ENCODE results near the gene GLI1.
"Not testable (repeated sequence)": the region's sequence is repeated elsewhere in the genome, so short reads cannot be mapped to it uniquely, and the experiment has no call there.

GLI1 gene

DNA sequence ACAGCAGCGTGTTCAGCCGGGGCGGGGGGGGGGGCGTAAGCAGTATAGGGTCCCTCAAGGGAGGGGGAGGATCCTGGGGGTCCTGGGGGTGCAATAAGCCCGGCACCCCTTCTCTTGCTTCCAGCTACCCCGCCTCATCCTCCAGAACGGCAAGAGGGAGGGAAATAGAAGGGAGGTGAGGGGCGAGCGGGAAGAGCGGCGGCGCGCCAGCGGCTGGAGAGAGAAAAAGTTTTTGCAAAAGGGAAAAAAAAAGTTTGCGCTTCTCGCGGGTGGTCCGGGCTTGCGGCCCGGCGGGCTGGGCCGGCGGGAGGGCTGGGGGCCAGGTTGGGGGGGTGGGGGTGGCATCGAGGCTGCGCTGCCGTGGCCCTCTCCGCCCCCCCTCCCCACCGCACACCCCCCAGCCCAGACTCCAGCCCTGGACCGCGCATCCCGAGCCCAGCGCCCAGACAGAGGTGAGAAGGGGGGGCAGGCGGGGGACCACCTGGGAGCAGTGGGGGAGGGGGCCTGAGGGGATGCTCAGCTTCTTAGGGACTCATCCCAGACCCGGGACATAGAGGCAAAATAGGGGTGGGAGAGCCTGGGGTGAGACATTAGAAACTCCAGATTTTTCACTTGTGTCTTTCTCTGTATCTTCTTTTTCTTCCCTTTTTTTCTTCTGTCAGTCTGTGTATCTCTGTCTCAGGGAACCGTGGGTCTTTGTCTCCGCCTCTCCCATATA, at the start of gene GLI1:
Gene GLI1 (plus strand): TSS at position 36 of the 718 bp plus-strand sequence. CDS start 3,907 bp downstream, outside the sequence.
- DNase-seq (ENCODE audit: low spot score) = no peak

DNA sequence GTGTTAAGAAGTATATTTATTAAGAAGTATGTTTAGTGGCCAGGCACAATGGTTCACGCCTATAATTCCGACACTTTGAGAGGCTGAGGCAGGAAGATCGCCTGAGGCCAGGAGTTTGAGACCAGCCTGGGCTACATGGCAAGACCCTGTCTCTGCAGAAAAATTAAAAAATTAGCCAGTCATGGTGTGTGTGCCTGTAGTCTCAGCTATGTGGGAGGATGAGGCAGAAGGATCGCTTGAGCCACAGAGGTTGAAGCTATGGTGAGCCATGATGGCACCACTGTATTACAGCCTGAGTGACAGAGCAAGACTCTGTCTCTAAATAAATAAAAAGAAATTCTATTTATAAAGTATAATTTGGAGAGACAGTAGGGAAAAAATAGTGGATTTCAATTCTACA, 49.1 kb upstream of the GLI1 start:
- DNase-seq (ENCODE audit: low spot score) = no peak

DNA sequence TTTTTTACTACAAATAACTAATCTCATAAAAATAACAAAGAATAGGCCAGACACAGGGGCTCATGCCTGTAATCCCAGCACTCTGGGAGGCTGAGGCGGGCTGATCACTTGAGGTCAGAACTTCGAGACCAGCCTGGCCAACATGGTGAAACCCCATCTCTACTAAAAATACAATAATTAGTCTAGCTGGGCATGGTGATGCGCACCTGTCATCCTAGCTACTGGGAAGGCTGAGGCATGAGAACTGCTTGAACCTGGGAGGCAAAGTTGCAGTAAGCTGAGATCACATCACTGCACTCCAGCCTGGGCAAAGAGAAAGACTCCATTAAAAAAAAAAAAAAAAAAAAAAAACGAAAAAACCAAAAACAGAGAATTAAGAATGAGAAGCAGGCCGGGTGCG, 45.4 kb upstream of the GLI1 start:
- DNase-seq (ENCODE audit: low spot score) = not testable (repeated sequence)

DNA sequence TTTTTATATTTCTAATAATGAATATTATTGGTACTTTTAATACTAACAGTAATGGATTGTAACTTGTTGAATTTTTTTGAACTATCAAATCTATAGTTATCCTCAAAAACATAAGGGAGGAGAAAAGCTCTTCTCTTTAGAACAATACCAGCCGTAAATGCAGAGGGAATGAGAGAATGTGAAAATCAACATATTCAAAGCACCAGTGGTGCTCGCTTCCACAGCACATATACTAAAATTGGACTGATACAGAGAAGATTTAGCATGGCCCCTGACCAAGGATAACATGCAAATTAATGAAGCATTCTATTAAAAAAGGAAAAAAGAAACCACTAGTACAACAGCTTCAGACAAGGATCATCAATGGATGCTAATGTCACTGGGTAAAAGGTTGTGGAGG, 44.5 kb upstream of the GLI1 start:
- DNase-seq (ENCODE audit: low spot score) = no peak

DNA sequence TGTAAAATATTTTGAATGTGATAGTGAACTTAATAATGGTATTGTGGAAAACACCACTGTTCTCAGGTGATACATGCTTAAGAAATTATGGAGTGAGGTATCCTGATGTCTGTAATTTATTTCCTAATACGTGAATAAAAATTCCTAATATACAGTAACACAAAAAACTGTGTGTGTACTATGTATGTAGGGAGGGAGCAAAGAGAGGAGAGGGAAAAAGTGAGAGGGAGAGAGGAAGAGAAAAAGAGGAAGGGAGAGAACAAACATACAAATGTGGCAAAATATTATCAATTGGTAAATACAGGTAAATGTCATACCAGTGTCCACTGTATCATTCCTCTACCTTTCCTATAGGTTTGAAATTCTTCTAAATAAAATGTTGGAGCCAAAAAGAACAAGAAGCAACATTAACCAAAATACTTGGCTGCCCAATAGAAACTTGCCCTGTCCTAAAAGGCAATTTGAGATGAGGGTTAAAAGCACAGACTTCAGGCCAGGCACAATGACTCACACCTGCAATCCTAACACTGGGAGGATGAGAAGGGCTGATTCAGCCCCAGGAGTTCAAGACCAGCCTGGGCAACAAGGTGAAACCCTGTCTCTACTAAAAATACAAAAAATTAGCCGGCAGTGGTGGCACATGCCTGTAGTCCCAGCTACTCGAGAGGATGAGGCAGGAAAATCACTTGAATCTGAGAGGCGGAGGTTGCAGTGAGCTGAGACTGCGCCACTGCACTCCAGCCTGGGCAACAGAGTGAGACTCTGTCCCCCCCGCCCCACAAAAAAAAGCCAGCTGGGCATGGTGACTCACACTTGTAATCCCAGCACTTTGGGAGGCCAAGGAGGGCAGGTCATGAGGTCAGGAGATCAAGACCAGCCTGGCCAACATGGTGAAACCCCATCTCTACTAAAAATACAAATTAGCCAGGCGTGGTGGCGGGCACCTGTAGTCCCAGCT, 43.3 kb upstream of the GLI1 start:
- no peak for DNase-seq (ENCODE audit: low spot score)

DNA sequence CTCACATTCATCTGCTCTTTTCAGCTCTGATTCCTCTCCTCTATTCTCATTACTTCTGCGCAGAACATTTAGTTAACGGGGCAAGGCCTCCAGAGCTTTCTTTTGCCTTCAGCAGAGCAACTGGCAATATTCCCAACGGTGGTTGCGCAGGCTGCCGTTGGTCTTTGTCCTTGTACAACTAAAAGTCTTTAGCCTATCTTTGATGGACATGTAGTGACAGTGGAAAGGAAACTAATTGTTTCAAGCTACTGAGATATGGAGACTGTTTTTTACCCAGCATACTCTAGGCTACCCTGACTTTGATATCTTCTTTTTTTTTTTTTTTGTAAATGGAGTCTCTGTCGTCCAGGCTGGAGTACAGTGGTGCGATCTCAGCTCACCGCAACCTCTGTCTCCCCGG, 41.3 kb upstream of the GLI1 start:
- DNase-seq (ENCODE audit: low spot score) = no peak

DNA sequence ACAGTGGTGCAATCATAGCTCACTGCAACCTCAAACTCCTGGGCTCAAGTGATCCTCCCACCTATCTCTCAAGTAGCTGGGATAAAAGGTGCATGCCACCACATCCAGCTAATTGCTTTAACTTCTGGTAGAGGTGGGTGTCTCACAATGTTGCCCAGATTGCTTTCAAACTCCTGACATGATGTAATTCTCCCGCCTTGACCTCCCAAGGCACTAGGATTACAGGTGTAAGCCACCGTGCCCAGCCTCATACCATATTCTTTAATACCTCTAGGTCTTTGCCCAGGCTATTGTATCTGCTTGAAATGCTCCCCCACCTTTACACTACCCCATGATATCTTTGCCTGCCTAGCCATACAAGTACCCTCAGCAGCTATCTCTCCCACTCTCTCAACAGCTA, 40.1 kb upstream of the GLI1 start:
- no peak for DNase-seq (ENCODE audit: low spot score)

DNA sequence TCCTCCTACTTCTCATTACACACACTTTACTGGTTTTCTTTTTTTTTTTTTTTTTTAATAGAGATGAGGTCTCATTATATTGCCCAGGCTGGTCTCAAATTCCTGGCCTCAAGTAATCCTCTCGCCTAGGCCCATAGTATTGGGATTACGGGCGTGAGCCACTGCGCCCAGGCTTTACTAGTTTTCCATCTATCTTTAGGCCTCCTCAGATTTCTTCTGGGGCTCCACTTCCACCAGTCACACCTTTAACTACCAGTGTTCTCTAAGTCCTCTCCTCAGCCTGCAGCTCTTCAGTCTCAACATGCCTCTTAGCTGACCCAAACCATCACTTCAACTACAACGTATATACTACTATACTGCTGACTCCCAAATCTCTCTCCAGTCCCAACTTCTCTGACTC, 39.1 kb upstream of the GLI1 start:
- DNase-seq (ENCODE audit: low spot score) = no peak

DNA sequence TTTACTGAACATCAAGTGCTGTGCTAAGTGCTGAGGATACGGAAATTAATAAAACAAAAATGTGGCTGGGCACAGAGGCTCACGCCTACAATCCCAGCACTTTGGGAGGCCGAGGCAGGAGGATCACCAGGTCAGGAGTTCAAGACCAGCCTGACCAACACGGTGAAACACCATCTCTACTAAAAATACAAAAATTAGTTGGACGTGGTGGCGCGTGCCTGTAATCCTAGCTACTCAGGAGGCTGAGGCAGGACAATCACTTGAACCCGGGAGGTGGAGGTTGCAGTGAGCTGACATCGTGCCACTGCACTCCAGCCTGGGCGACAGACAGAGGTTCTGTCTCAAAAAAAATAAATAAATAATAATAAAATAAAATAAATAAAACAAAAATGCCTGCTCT, 32.6 kb upstream of the GLI1 start:
- not testable (repeated sequence) for DNase-seq (ENCODE audit: low spot score)

DNA sequence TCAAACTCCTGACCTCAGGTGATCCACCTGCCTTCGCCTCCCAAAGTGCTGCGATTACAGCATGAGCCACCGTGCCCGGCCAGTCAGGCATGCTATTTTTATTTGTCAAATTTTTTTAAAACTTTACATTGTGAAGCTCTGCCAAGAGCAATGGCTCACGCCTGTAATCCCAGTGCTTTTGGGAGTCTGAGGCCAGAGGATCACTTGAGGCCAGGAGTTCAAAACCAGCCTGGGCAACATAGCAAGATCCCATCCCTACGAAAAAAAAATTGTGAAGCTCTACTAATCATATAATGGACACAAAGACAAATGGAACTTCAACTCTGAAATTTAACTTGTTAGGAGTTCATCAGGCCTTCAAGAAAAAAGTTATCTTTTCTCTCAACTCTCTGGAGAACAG, 30.6 kb upstream of the GLI1 start:
- DNase-seq (ENCODE audit: low spot score) = no peak

DNA sequence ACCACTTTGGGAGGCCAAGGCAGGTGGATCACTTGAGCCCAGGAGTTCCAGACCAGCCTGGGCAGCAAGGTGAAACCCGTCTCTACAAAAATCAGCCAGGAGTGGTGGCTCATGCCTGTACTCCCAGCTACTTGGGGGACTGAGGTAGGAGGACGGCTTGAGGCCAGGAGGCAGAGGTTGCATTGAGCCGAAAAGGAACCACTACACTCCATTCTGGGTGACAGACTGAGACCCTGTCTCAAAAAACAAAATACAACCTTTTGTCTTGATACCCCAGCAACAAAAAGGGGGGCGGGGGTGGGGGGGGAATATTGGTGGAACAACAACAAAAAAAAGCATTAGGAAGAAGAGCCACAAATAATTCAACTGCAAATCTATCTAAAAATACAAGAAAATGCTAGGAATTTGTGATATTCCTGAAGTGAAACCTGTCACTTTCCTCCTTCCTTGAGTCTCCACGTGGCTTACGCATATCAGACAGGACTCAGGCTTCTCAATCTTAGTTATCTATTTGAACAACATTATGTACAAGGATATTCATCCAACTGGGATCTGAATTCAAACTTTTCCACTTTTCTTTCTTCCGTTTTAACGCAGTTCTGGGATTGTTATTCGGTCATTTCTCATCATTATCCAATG, 30.0 kb upstream of the GLI1 start:
- no peak for DNase-seq (ENCODE audit: low spot score)

DNA sequence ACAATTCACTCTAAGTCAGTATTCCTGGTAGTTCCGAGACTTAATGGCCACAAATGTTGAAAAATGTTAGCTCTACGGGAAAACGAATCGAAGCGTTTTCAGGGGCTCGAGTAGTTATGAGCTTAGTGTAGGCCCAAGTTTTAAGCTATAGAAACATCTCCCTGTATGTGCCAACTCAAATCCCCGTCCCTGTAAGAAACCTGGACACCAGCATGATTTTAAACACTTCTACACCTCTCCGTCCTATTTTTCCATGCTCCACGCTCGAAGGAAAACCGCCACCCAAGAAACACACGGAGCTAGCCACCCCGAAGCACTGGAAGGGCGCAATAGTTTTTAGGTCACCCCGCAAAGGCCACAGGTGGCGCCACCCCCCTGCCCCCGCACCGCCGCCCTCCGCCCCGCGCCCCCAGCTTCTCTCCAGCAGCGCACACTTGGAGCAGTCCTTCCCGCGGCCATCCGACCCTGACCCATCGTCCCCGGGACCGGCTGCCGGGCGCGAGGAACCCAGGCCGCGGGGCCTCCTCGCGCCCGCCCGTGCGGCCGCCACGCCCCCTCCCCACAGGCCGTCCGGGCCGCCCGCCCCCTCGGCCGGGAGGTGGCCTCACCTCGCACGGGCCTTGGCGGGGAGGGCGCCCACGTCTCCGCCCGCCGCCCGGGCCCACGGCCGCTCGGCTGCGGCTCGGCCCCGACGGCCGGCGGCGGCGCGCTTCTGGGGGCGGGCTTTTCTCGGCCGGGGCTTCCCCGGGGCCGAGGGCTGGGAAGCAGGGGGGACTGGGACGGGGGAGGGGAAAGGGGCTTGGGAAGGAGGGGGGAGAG, 29.3 kb upstream of the GLI1 start:
- DNase-seq (ENCODE audit: low spot score) = peak; percentile 28

DNA sequence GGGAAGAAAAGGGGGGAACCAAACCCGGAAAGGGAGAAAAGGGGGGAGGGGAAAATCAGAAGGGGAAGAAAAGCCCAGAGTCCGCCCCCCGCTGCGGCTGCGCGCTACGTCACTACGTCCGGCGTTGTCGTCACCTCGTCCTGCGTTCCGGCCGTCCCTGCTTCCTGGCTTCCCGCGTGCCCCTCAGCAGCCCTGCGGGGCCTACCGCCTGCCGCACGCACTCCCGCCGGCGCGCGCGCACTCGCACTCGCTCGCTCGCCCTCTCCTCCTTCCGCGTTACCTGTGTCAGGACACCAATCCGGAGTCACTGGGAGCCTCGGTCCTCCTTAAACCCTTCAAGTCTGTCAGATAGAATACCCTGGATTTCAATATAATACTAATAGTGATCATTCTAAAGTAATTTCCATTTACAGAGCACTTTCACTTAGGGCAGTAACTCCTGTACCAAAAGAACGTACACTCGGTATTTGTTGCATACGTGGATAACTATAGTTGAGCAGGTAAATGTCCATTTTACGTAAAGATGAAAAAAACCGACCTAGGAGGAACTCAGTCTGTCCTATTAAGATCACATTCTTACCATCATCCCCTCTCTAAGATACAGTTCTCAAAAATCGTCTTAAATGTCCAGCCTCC, 28.5 kb upstream of the GLI1 start, which contains the start of gene R3HDM2:
Gene R3HDM2 (minus strand): TSS at position 113 of the 636 bp plus-strand sequence. CDS start 120,615 bp downstream, outside the sequence.
- peak; percentile 94 for DNase-seq (ENCODE audit: low spot score)

DNA sequence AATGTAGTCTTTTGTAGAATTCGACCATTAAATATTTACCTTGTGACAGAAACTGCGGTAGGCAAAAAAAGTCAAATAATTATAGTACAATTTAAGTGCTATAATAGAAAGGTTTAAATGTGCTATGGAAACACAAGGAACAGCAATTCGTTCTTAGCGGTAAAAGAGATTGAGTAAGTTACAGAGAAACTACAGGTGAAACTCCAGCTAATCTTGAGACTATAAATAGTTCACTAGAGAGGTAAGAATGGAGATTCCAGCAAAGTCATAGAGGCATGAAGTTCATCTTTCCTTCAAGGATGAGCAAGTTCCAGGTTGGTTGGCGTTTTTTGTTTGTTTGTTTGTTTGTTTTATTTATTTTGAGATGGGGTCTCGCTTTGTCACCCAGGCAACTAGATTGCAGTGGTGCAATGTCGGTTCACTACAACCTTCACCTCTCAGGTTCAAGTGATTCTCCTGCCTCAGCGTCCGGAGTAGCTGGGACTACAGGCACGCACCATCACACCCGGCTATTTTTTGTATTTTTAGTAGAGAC, 27.9 kb upstream of the GLI1 start:
- DNase-seq (ENCODE audit: low spot score) = no peak

DNA sequence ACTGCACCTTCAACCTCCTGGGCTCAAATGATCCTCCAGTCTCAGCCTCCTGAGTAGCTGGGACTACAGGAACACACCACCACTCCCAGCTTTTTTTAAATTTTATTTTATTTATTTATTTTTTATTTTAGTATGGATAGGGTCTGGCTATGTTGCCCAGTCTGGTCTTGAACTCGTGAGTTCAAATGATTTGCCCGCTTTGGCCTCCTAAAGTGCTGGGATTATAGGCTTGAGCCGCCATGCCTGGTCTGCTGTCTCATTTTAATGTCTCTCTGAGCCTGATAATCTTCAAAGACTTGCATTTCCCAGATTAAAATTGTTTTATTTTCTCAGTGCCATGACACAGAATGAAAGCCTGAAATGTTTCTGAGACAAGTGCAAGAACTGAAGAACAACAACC, 26.2 kb upstream of the GLI1 start:
- DNase-seq (ENCODE audit: low spot score) = no peak

DNA sequence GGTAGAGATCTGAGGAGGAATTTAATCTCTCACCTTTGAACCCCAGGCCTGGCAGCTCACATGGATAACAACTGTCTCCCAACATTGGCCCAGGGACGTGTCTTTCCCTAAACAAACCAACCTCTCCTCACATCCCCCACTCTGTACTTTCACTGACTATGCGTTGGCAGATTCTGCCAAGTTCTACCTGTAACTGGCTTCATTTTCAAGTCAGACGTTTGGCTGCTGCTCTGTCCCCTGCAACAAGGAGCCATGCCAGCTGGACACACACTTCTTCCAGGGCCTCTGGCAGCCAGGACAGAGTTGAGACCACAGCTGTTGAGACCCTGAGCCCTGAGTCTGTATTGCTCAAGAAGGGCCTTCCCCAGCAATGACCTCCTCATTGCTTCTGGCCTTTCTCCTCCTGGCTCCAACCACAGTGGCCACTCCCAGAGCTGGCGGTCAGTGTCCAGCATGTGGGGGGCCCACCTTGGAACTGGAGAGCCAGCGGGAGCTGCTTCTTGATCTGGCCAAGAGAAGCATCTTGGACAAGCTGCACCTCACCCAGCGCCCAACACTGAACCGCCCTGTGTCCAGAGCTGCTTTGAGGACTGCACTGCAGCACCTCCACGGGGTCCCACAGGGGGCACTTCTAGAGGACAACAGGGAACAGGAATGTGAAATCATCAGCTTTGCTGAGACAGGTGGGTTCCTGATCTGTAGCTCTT, 24.9 kb upstream of the GLI1 start, which contains the start of gene INHBC:
Gene INHBC (plus strand): TSS at position 268 of the 707 bp plus-strand sequence. CDS start 103 bp downstream, at position 371.
- no peak for DNase-seq (ENCODE audit: low spot score)

DNA sequence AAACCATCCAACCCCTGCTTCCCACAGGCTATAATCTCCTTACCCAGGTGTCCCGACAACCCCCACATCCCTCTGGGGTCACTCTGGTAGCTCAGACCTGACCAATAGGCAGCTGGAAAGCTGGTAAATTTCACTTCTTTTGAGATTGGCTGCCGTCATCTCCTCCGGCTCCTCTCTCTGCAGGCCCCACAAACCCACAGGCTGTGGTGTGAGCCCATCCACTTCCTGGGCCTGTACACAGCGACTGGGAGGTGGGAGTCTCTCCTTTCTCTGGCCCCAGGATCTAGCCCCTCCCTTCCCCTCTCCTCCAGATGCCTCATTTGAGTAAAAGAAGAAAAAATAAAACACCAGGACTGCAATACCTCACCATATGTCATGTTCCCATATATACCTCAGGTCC, 24.3 kb upstream of the GLI1 start:
- DNase-seq (ENCODE audit: low spot score) = no peak

DNA sequence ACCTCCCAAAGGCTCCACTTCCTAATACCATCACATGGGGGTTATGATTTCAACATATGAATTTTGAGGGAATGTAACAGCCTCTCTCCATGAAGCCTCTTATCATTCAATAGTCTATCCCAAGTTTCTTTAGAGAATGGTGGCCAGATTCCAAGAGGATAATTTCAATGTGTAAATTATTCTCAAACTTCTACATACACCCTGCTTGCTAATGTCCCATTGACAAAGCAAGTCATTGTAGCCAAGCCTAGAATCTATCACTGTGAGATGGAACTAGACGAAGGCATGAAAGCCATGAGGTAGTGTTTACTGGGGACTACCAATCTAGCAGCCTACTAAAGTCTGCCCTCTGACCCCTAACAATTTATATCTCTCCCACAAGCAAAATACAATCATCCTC, 21.2 kb upstream of the GLI1 start:
- no peak for DNase-seq (ENCODE audit: low spot score)

DNA sequence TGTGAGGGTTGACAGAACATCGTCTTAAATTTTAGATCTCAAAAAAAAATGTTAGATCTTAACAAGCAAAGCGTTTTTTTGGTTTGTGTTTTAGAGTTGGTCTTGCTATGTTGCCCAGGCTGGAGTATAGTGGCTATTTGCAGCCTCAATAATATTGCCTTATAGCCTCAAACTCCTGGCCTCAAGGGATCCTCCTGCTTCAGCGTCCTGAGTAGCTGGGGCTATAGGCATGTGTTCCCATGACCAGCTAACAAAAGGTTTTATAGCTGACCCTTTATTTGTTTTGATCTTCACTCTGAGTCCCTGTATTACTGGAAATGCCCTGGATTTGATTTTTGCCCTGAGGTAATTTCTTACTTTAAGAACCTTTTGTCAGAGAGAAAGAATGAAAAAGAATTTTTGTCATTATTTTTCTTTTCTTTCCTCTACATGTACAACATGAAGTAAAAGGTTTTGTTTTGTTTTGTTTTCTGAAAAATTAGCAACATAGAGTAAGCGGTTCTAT, 19.8 kb upstream of the GLI1 start:
- DNase-seq (ENCODE audit: low spot score) = no peak

DNA sequence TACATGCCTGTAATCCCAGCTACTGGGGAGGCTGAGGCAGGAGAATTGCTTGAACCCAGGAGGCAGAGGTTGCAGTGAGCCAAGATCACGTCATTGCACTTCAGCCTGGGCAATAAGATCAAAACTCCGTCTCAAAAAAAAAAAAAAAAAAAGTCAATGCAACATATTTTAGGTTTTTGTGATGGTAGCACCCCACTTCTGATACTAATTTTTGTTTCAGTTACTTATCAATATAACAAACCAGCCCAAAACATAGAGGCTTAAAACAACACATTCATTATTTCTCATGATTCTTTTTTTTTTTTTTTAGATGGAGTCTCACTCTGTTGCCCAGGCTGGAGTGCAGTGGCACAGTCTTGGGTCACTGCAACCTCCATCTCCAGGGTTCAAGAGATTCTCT, 18.2 kb upstream of the GLI1 start:
- DNase-seq (ENCODE audit: low spot score) = not testable (repeated sequence)

Data from cerebellar cortex (tissue), 1 donor.